ENCODE measurements around the gene SHROOM1.

Gene SHROOM1, protein sequence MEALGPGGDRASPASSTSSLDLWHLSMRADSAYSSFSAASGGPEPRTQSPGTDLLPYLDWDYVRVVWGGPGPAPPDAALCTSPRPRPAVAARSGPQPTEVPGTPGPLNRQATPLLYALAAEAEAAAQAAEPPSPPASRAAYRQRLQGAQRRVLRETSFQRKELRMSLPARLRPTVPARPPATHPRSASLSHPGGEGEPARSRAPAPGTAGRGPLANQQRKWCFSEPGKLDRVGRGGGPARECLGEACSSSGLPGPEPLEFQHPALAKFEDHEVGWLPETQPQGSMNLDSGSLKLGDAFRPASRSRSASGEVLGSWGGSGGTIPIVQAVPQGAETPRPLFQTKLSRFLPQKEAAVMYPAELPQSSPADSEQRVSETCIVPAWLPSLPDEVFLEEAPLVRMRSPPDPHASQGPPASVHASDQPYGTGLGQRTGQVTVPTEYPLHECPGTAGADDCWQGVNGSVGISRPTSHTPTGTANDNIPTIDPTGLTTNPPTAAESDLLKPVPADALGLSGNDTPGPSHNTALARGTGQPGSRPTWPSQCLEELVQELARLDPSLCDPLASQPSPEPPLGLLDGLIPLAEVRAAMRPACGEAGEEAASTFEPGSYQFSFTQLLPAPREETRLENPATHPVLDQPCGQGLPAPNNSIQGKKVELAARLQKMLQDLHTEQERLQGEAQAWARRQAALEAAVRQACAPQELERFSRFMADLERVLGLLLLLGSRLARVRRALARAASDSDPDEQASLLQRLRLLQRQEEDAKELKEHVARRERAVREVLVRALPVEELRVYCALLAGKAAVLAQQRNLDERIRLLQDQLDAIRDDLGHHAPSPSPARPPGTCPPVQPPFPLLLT

DNA sequence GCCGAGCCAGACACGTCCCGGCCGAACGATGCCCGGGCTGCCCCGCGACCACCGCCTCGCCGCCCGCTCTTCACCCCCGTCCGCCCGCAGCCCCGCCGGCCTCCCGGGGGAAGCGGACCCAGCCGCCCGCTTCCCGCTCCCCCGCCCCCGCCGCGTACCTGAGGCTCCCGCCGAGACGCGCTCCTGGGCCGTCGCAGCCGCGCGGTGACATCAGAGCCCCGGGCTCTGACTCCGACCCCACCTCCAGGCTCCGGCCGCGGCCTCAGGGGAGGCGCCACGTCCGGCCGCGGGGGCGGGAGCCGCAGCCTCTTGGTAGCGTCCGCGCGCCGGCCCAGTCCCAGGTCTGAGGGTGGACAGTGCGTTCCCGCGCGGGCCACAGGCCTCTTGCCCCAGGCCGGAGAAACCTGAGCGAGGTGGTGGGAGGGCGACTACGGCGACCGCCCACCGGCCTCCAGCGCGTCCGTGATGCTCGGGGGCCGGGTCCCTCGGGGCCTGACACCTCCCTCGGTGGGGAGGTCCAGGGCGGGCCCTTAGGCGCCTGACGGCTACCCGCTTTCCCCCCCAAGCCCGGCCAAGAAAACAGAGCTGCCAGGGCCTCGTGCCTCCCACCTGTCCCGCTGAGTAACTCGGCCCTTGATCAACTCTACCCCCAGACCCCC is at the start of gene SHROOM1:
Gene SHROOM1, minus strand, starts transcription at position 212 of the 659 bp plus-strand sequence. CDS start 4,507 bp downstream, outside the sequence.
- TF ChIP-seq TAF1 (IDR thresholded peaks at IDR 0.05; ENCODE audit: low read depth) (peak; percentile 64), EGR1 (IDR thresholded peaks at IDR 0.05) (peak; percentile 89), ZBTB7A (IDR thresholded peaks at IDR 0.05; ENCODE audit: low read depth) (no peak)

DNA sequence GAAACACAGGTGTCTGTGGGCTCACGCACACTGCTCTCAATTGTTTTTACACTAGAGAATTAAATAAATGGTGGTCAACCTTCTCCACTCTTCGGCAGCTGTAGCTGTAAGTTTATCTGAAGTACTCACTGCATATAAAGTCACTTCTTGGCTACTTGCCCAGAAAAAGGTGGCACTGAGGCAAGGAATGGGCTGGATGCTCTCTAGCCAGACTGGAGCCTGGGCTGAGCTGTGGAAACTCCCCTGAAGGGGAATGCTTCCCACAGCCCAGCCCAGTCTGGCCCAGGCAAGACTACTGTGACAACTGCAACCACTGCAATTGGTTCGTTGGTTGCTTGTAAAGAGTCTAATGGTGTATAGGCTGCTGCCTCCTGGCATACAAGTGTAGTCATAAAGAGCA is 47.5 kb upstream of the SHROOM1 start:
- no peak for TF ChIP-seq CREB1 (IDR thresholded peaks at IDR 0.05; ENCODE audit: low read depth)
- TF ChIP-seq NFIC (IDR thresholded peaks at IDR 0.05), result peak; percentile 67

DNA sequence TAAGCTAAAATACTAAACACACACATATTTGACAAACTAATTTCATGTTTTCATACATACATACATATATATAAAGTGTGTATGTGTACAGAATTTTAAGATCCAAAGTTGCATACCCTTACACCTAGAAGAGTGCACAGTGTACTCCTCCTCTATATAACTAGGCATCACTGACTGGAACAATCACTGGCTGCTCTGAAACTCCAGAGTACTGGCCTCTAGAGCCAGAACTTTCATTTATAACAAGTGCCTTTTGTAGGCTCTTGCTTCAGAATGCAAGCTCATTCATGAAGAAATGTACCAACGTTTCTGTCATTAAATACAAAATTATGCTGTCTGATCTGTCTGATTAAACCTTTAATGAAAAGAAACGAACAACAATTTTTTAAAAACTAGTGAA is 47.0 kb upstream of the SHROOM1 start:
- TF ChIP-seq EGR1 (IDR thresholded peaks at IDR 0.05) (no peak), NFIC (IDR thresholded peaks at IDR 0.05) (no peak), YY1 (IDR thresholded peaks at IDR 0.05; ENCODE audit: low read depth) (no peak), ZBTB7A (IDR thresholded peaks at IDR 0.05; ENCODE audit: low read depth) (no peak), CEBPB (IDR thresholded peaks at IDR 0.05) (no peak), TAF1 (IDR thresholded peaks at IDR 0.05; ENCODE audit: low read depth) (no peak), EP300 (IDR thresholded peaks at IDR 0.05; ENCODE audit: borderline replicate concordance) (no peak), RAD21 (IDR thresholded peaks at IDR 0.05; ENCODE audit: low read depth) (no peak), CREB1 (IDR thresholded peaks at IDR 0.05; ENCODE audit: low read depth) (no peak)
- TF ChIP-seq, protein P1, sequence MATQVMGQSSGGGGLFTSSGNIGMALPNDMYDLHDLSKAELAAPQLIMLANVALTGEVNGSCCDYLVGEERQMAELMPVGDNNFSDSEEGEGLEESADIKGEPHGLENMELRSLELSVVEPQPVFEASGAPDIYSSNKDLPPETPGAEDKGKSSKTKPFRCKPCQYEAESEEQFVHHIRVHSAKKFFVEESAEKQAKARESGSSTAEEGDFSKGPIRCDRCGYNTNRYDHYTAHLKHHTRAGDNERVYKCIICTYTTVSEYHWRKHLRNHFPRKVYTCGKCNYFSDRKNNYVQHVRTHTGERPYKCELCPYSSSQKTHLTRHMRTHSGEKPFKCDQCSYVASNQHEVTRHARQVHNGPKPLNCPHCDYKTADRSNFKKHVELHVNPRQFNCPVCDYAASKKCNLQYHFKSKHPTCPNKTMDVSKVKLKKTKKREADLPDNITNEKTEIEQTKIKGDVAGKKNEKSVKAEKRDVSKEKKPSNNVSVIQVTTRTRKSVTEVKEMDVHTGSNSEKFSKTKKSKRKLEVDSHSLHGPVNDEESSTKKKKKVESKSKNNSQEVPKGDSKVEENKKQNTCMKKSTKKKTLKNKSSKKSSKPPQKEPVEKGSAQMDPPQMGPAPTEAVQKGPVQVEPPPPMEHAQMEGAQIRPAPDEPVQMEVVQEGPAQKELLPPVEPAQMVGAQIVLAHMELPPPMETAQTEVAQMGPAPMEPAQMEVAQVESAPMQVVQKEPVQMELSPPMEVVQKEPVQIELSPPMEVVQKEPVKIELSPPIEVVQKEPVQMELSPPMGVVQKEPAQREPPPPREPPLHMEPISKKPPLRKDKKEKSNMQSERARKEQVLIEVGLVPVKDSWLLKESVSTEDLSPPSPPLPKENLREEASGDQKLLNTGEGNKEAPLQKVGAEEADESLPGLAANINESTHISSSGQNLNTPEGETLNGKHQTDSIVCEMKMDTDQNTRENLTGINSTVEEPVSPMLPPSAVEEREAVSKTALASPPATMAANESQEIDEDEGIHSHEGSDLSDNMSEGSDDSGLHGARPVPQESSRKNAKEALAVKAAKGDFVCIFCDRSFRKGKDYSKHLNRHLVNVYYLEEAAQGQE (IDR thresholded peaks at IDR 0.05; ENCODE audit: low read depth), result no peak
- TF ChIP-seq, protein P2, sequence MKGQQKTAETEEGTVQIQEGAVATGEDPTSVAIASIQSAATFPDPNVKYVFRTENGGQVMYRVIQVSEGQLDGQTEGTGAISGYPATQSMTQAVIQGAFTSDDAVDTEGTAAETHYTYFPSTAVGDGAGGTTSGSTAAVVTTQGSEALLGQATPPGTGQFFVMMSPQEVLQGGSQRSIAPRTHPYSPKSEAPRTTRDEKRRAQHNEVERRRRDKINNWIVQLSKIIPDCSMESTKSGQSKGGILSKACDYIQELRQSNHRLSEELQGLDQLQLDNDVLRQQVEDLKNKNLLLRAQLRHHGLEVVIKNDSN (IDR thresholded peaks at IDR 0.05), result no peak

DNA sequence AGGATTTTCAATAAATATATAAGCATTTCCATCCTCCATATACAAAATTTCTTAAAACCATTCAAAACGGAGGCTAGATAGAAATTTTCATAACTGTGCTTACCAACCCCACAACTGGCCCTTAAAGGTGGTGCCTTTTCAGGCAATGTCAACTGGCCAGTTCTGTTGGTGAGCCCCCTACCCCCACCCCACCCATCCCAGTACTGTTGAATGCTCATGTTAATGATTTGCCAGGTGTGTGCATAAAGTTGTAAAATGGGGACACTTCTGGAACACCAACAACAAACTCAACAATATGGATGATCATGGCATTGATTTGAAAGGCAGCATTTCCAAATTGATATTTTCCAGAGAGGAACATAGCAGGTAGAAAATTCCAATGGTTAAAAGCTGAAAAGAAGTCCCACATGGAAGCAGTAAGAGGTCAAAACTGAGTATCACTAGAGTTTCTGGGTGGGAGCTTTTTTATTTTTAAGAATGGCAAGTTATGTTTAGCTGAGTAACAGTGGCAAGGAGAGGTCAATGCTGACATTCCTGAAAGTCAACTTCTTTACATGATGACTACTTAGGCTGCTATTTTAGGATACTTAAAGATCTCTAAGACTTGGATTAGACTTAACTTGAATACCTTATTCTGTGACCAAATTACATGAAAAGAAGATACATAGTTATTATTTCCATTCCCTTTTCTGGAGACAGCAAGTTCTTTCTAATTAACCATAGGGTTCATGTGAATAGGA is 45.7 kb upstream of the SHROOM1 start:
- TF ChIP-seq ZBTB7A (IDR thresholded peaks at IDR 0.05; ENCODE audit: low read depth) (no peak), EP300 (IDR thresholded peaks at IDR 0.05; ENCODE audit: borderline replicate concordance) (no peak), TAF1 (IDR thresholded peaks at IDR 0.05; ENCODE audit: low read depth) (no peak), FOXM1 (IDR thresholded peaks at IDR 0.05; ENCODE audit: borderline replicate concordance, low read depth) (no peak)

DNA sequence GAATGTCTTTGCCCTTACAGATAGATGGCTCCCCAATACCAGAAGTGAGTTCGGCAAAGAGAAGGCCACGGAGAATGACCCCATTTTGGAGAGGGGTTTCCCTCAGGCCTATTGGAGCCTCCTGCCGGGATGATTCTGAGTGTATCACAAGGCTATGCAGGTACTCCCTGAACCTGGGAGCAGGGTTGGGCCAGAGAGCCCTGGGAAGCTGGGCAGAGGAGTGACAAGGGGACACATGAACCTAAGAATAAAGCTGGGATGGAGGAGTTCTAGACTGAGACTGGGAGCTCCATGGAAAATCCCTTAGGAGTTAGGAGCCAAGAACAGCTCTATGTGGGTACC is 43.5 kb upstream of the SHROOM1 start:
- TF ChIP-seq, protein P1 (IDR thresholded peaks at IDR 0.05; ENCODE audit: low read depth), result no peak
- no peak for TF ChIP-seq FOXM1 (IDR thresholded peaks at IDR 0.05; ENCODE audit: borderline replicate concordance, low read depth)

DNA sequence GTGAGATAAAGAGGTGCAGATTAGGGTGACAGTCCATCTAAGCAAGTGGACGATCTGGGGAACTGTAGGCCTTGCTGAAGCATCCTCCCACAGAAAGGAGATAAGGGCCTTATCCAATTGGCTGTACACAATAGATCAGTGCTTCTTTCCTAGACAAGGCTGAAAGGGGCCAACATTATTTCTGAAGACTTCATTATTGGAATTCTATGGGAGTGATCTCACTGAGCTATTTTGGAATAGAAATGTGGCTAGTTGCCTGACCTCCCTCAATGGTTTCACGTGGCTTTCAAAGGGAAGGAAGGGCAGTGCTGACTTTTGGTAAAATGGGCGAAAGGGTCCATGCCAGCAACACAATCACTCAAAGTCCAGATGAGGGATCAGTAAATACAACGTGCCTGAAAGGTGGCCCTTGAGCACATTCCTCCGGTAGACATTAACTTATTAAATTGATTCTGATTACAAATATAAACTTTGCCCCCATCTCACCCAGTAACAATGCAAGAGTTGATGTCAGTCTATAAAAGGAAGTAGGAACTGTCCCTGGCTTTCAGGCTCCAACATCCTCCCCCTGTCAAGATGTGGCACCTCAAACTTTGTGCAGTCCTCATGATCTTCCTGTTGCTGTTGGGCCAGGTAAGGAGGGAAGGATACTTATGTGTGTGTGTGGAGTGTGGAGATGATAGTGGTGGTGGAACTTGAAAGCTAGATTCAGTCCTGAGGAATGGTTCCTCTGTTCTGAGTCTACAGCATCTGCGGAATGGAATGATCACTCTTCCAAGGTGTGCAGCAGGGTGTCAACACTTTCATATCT is 42.9 kb upstream of the SHROOM1 start, which contains the start of gene LEAP2:
Gene LEAP2, plus strand, starts transcription at position 550 of the 811 bp plus-strand sequence. Its CDS starts 27 bp downstream, at position 577.
- TF ChIP-seq NFIC (IDR thresholded peaks at IDR 0.05) (no peak), ZBTB7A (IDR thresholded peaks at IDR 0.05; ENCODE audit: low read depth) (no peak), YY1 (IDR thresholded peaks at IDR 0.05; ENCODE audit: low read depth) (no peak)

Measured in Ishikawa (cell line).